Measurements from ENCODE around the gene HMGCL.
"Not testable (repeated sequence)": the region's sequence is repeated elsewhere in the genome, so short reads cannot be mapped to it uniquely, and the experiment has no call there.

HMGCL gene

GRCh38 chr1:23827717-23828116, 2.5 kb upstream of the HMGCL start:
- no peak for DNase-seq (ENCODE audit: low read depth in 3 of 3, low spot score in 1 of 3)

- not testable (repeated sequence) for DNase-seq (ENCODE audit: low read depth in 3 of 3, low spot score in 1 of 3)
Observed at GRCh38 chr1:23826590-23826989, 1.4 kb upstream of the HMGCL start.

DNA sequence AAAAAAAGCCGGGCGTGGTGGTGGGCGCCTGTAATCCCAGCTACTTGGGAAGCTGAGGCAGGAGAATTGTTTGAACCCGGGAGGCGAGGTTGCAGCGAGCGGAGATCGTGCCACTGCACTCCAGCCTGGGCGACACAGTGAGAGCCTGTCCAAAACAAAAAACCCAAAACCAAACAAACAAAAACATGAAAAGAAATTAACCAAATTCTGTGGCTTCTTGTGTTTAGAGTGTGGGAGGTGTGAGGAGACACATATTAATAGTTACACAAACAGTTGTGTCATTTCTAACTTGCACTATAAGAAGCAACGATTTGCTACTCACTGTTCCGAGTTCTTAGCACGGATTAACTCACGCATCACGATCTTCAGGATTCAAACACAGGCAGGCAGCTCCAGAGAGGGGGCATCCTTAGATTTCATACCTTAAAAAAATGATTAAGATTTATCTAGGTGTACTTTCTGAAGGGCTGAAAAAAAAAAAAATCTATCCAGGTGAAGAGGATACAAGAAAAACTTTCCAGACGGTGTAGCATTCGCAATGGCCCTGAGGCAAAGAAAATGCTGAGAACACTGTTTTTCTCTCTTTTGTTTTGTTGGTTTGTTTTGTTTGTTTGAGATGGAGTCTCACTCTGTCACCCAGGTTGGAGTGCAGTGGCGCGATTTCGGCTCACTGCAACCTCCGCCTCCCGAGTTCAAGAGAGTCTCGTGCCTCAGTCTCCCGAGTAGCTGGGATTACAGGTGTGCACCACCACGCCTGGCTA, 713 bp upstream of the HMGCL start:
- no peak for DNase-seq (ENCODE audit: low read depth in 3 of 3, low spot score in 1 of 3)

- no peak for DNase-seq (ENCODE audit: low read depth in 3 of 3, low spot score in 1 of 3)
Observed at GRCh38 chr1:23824711-23825075, 536 bp downstream of the HMGCL start.

DNA sequence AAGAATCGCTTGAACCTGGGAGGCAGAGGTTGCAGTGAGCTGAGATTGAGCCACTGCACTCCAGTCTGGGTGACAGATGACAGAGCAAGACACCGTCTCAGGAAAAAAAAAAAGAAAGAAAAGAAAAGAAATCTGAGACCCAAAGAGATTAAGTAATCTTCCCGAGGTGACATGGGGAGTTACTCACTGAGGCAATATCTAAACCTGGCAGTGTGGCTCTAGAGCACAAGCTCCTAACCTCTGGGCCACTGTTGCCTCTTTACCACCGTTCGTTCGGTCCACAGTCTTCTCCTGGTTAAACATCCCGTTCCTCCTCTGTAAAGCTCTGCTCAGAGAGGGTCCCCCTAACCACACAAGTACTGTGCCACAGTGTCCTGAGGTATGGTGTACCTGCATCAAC, 1.5 kb downstream of the HMGCL start:
- no peak for DNase-seq (ENCODE audit: low read depth in 3 of 3, low spot score in 1 of 3)

- DNase-seq (ENCODE audit: low read depth in 3 of 3, low spot score in 1 of 3) = no peak
Observed at GRCh38 chr1:23817633-23818032, 7.6 kb downstream of the HMGCL start.

DNA sequence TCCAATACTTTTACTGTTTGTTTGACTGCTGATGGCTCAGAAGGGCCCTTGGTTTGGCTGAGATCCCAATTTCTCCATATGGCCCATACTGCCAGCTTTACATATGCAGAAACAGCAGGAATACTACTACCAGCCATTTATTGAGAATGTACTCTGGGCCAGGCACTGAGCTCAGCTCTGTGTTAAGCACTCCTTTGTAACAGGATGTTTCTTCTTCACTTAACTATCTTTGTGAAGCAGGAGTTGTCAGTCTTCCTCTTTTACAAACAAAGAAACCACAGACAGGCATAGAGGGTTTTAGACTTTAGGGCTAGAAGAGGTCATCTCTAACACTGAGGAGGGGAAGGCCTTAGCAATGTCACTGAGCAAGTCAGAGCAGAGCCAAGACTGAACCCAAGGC, 8.3 kb downstream of the HMGCL start:
- DNase-seq (ENCODE audit: low read depth in 3 of 3, low spot score in 1 of 3) = no peak

GRCh38 chr1:23816361-23816760, 8.9 kb downstream of the HMGCL start:
- no peak for DNase-seq (ENCODE audit: low read depth in 3 of 3, low spot score in 1 of 3)

GRCh38 chr1:23814016-23814415, 11.2 kb downstream of the HMGCL start:
- no peak for DNase-seq (ENCODE audit: low read depth in 3 of 3, low spot score in 1 of 3)

GRCh38 chr1:23810818-23811540, 14.2 kb downstream of the HMGCL start:
- peak in 1 of 3 donors; percentile 19 for DNase-seq (ENCODE audit: low read depth in 3 of 3, low spot score in 1 of 3)

DNA sequence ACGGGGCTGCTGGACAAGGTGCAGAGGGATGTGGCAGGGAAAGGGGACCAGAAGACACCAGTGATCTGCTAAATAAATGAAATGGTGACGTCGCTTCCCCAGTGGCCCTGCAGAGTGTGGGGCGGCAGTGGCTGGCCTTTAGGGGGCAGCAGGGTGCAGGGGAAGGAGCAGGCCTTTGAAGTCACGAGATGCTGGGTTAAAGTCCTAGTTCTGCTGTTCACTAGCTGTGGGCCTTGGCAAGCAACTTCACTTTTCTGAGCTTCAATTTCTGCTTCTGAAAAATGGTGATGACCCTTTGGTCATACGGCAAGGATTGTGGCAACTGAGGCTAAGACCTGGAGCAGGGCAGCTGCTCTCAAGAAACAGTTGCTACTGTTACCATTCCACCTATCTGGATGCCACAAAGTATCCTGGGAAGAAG, 15.5 kb downstream of the HMGCL start:
- peak; percentile 59 to 65 (median 60) for DNase-seq (ENCODE audit: low read depth in 3 of 3, low spot score in 1 of 3)

DNA sequence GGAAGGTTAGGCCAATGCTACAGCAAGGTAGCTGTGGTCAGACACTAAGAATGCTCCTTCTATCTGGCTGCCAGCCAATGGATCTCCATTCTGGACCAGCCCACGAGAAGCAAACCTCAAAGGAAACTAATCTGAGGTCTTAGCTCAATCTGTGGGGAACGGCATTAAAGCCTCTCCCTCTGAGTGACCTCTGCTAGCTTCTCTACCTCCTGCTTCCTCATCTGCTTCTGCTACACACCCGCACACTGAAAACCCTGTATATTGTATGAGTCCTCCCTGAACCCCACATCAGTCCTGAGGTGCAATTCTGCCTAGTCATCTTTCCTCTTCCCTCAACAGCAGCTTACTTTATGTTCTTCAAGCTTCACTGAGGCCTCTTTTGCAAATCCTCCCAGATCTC, 17.8 kb downstream of the HMGCL start:
- no peak for DNase-seq (ENCODE audit: low read depth in 3 of 3, low spot score in 1 of 3)

DNA sequence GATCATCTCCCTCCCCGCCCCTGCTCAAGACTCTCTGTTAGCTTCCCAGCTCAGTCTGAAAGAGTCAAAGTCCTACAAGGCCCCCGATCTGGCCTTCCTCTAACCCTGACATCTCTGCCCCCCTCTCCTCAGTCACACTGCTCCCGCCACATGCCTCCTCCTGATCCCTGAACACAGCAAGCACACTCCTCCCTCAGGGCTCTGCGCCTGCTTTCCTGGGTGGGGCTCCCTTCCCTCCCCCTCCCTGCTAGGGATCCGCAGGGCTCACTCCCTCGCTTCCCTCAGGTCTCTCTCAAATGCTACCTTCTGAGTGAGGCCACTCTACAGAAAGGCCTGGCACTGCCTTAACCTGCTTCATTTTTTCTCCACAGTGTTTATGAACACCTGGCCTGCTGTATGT, 18.9 kb downstream of the HMGCL start:
- DNase-seq (ENCODE audit: low read depth in 3 of 3, low spot score in 1 of 3) = no peak

GRCh38 chr1:23805025-23805424, 20.2 kb downstream of the HMGCL start:
- no peak for DNase-seq (ENCODE audit: low read depth in 3 of 3, low spot score in 1 of 3)

DNA sequence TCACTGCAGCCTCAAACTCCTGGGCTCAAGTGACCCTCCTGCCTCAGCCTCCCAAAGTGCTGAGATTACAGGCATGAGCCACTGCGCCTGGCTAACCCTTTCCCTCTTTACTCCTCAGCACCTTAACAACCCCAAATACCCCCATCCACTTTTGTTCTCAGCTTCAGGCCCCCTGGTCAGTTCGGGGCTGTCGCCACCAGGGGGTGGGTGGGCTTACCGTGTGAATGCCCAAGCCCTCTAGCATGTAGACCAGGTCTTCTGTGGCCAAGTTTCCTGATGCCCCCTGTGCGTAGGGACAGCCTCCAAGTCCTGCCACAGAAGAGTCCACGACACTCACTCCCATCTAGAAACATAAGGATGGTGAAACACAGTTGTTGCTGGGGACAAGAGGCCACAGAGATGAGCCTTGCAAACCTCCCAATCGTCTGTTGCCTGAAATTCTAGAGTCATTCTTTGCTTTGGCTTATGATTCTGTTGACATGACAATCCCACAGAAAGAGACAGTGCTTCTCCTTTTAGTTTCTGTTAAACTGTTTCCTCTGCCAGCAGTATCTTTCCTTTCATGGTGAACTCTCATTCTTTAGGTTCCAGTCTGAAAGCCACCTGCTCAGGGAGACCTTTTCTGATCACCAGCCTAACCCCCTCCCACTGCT, 20.9 kb downstream of the HMGCL start:
- no peak for DNase-seq (ENCODE audit: low read depth in 3 of 3, low spot score in 1 of 3)

GRCh38 chr1:23803674-23804073, 21.6 kb downstream of the HMGCL start:
- DNase-seq (ENCODE audit: low read depth in 3 of 3, low spot score in 1 of 3) = no peak

DNA sequence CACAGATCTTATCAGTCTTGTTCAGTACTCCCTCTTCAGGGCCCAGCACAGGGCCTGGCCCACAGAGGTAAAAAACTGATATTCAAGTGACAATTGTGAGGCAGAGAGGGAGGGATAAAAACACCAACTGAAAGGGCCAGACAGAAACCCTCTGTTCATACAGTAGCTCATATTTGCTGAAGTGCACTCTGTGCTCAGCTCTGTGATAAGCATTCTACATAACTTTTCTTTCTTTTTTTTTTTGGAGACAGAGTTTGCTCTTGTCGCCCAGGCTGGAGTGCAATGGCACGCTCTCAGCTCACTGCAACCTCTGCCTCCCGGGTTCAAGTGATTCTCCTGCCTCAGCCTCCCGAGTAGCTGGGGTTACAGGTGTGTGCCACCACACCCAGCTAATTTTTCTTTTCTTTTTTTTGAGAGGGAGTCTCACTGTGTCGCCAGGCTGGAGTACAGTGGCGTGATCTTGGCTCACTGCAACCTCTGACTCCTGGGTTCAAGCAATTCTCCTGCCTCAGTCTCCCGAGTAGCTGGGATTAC, 22.4 kb downstream of the HMGCL start:
- not testable (repeated sequence) for DNase-seq (ENCODE audit: low read depth in 3 of 3, low spot score in 1 of 3)

GRCh38 chr1:23801876-23802275, 23.4 kb downstream of the HMGCL start:
- no peak for DNase-seq (ENCODE audit: low read depth in 3 of 3, low spot score in 1 of 3)

DNA sequence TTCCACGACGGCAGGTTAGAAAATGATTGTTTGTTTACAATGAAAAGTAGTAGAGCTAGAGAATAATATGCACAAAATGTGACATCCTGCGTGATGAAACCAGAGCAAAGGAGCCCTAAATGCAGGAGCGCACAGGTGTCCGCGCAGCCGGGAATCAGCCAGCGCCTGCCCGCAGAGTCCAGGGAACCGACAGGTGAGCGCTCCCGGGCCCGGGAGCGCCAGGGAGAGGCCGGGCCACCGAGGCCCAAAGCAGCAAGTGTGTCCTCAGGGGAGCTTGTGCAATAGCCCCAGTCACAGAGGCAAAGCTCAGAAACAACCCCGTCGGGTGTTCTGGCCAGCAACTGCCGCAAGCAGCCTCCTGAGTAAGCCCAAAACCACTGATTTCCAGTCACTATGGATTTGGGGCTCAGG, 23.9 kb downstream of the HMGCL start:
- DNase-seq (ENCODE audit: low read depth in 3 of 3, low spot score in 1 of 3) = no peak

DNA sequence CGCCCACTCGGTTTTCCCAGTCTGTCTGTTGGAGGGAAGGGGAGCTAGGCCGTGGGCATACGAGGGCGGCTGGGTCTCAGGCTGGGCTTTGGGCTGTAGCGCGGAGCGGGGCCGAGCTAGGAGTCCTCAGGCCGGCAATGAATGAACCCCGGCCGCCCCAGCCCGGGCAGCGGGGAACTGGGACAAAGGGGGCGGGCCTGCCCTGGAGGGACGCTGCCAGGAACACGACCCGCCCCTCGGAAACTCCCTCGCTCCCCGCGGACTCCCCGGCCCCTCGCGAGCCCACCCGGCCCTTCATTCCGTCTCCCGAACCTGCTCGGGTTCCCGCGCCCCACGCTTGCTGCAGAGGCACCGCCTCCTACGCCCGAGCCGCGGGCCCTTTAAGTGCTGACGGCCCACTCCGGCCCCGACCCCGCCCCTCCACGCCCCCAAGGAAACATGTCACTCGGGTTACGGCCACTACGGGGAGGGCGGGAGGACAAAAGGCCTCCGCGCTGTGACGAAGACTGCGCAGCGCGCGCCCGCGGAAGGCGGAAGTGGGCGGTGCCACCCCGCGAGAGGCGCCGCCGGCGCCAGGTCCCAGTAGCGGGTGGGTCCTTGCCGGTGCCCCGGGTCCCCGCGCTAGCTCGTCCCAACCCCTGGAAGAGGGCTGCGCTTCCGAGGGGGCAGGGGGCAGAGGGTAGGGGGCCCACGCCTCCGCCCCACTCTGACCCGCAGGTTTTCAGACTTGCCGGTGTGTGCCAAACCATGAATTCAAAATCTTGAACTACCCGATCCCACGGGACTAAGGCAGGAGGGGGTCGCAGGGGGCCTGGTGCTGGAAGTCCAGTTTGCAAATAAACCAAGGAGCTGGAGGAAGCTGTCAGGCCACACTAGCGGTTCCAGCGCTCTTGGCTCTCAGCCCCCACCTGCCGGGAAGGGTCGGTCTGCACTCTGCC, 24.6 kb downstream of the HMGCL start, which contains the start of gene GALE:
TSS of gene GALE (minus strand) at position 355 of the 938 bp plus-strand sequence. CDS start 1,747 bp downstream, outside the sequence.
- peak; percentile 91 to 97 (median 92) for DNase-seq (ENCODE audit: low read depth in 3 of 3, low spot score in 1 of 3)
